Gastroesophageal sphincter (tissue), 3 donors: ENCODE data around the gene EED.

Experiments
- POLR2AphosphoS5 ChIP-seq: sonication (generic); formaldehyde crosslinking; IDR thresholded peaks from one replicate; pipeline ENCODE4 v1.6.1; 2017; ENCODE audit warnings: antibody characterized with exemption
- TF ChIP-seq, protein P1 (sequence below), 4 experiments: fragments of 200-600 bp in 2 of 4; fragments of 450-650 bp in 2 of 4; sonication (generic) in 1 of 4; IDR thresholded peaks; one replicate each; pipeline ENCODE4 v1.5.1; 2017 to 2019; ENCODE audit warnings: antibody characterized with exemption in 4 of 4, mild to moderate bottlenecking in 2 of 4, moderate library complexity in 2 of 4

DNA sequence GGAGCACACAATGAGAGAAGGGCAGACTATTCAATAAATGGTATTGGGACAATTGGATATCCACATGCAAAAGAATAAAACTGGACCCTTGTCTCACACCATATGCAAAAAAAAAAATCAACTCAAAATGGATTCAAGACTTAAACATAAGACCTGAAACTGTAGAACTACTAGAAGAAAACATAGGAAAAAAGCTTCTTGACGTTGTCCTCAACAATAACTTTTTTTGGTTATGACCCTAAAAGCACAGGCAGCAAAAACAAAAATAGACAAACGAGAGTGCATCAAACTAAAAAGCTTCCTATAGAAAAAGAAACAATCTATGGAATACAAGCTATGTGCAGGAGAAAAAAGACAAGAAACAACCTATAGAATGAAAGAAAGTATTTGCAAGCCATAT lies 37.1 kb upstream of the EED start:
- TF ChIP-seq, protein P1, sequence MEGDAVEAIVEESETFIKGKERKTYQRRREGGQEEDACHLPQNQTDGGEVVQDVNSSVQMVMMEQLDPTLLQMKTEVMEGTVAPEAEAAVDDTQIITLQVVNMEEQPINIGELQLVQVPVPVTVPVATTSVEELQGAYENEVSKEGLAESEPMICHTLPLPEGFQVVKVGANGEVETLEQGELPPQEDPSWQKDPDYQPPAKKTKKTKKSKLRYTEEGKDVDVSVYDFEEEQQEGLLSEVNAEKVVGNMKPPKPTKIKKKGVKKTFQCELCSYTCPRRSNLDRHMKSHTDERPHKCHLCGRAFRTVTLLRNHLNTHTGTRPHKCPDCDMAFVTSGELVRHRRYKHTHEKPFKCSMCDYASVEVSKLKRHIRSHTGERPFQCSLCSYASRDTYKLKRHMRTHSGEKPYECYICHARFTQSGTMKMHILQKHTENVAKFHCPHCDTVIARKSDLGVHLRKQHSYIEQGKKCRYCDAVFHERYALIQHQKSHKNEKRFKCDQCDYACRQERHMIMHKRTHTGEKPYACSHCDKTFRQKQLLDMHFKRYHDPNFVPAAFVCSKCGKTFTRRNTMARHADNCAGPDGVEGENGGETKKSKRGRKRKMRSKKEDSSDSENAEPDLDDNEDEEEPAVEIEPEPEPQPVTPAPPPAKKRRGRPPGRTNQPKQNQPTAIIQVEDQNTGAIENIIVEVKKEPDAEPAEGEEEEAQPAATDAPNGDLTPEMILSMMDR (IDR thresholded peaks at IDR 0.05) = no peak
- no peak for TF ChIP-seq POLR2AphosphoS5
